Esophagus squamous epithelium (tissue), 5 donors: ENCODE results near the gene CIB4. TPM values are rescaled to one million over a fixed set of nuclear protein-coding genes. Genes with fewer than 3 reads are reported as not detected.

ENCODE experiments used
- DNase-seq: peaks from one replicate; lab custom pipeline; 2025; lab: John Stamatoyannopoulos, UW
- H3K27ac ChIP-seq, 4 donors: fragments of 200-600 bp; sonication (generic); one replicate each; pipeline ENCODE4 v1.5.1; 2016 to 2019; ENCODE audit warnings: mild to moderate bottlenecking in 1 of 4
- H3K27me3 ChIP-seq, 4 donors: fragments of 200-600 bp; sonication (generic); 1 replicate in 3 of 4; 2 replicates in 1 of 4; pipeline versions ENCODE4 v1.5.1 to v1.6.0; 2017 to 2021; ENCODE audit warnings: antibody characterized with exemption in 1 of 4
- H3K36me3 ChIP-seq, 3 donors: fragments of 200-600 bp; sonication (generic); one replicate each; pipeline ENCODE4 v1.5.1; 2016 to 2019
- H3K4me1 ChIP-seq, 3 donors: fragments of 200-600 bp; sonication (generic); one replicate each; pipeline ENCODE4 v1.5.1; 2017 to 2019
- H3K4me3 ChIP-seq, 4 donors: fragments of 200-600 bp; sonication (generic); 1 replicate in 3 of 4; 2 replicates in 1 of 4; pipeline ENCODE4 v1.5.1; 2016 to 2019; ENCODE audit warnings: mild to moderate bottlenecking in 2 of 4, moderate library complexity in 1 of 4
- H3K9me3 ChIP-seq, 3 donors: fragments of 200-600 bp; sonication (generic); one replicate each; pipeline ENCODE4 v1.5.1; 2016 to 2019
- CTCF ChIP-seq, 6 experiments: fragments of 450-650 bp in 4 of 6; fragments of 200-600 bp in 2 of 6; sonication (generic) in 2 of 6; IDR thresholded peaks; one replicate each; pipeline ENCODE4 v1.5.1; 2016 to 2019; ENCODE audit warnings: antibody characterized with exemption in 6 of 6, mild to moderate bottlenecking in 4 of 6, moderate library complexity in 4 of 6
- POLR2A ChIP-seq, 4 donors: fragments of 450-650 bp; IDR thresholded peaks; one replicate each; pipeline ENCODE4 v1.6.1; 2017; ENCODE audit warnings: antibody characterized with exemption in 4 of 4, mild to moderate bottlenecking in 4 of 4, moderate library complexity in 3 of 4
- WGBS, 2 donors: methylation state at CpG; one replicate each; pipeline ENCODE4 v1.1.5; 2018; 5-methylcytosine and 5-hydroxymethylcytosine counted together
- intact Hi-C: fragments of 100-400 bp; cut with DNase I; formaldehyde crosslinking; loops from one replicate; pipeline ENCODE4 v1.15.0; 2022
- total RNA-seq, 4 donors: library from RNA; depleted of rRNA; stranded (reverse); fragments of >200 nt; gene quantifications; one replicate each; pipeline ENCODE4 v1.1.0, GENCODE V29; 2016
- donor health status: DM: yes; HTN: yes; CAD: no.

The CIB4 gene
- total RNA-seq, 4 donors from 2014 or later = 0.57 TPM; not detected in 3

GRCh38 chr2:26613241-26614215 is 27.6 kb downstream of the CIB4 start:
- Histone ChIP-seq H3K4me3 (no peak overlapping the region), H3K4me1 (peaks cover 3 to 42% (median 18%) of the 10 kb centered on the region in 3 donors), H3K36me3 (no peaks in the 10 kb centered on the region), H3K27me3 (peaks cover 0 to 19% (median 0%) of the 10 kb centered on the region in 4 donors), H3K9me3 (no peaks in the 10 kb centered on the region), H3K27ac (peak overlapping the region in 3 of 4 donors; percentile 25 to 73 (median 25))
- TF ChIP-seq CTCF (IDR thresholded peaks at IDR 0.05) (no peak), POLR2A (IDR thresholded peaks at IDR 0.05) (no peak)
- DNase-seq = no peak
- 46 to 47% methylated on average over 5 of the region's 13 CpGs for WGBS, 2 donors
- intact Hi-C loops = no loop called here

GRCh38 chr2:26612522-26613240 is 28.5 kb downstream of the CIB4 start:
- WGBS, 2 donors = 43 to 53% methylated on average over 3 to 8 of the region's 8 CpGs
- no peaks in the 10 kb centered on the region for H3K9me3 ChIP-seq
- TF ChIP-seq CTCF (IDR thresholded peaks at IDR 0.05) (no peak), POLR2A (IDR thresholded peaks at IDR 0.05) (no peak)
- H3K4me1 ChIP-seq = peaks cover 3 to 47% (median 18%) of the 10 kb centered on the region in 3 donors
- DNase-seq = no peak
- H3K4me3 ChIP-seq = no peak overlapping the region
- peak overlapping the region in 2 of 4 donors; percentile 25 to 54 for H3K27ac ChIP-seq
- H3K36me3 ChIP-seq = no peaks in the 10 kb centered on the region
- intact Hi-C loops = no loop called here
- peaks cover 0 to 11% (median 0%) of the 10 kb centered on the region in 4 donors for H3K27me3 ChIP-seq

GRCh38 chr2:26612034-26612433 is 29.1 kb downstream of the CIB4 start:
- 92 to 100% methylated on average over 2 of the region's 2 CpGs for WGBS, 2 donors
- H3K4me1 ChIP-seq = peaks cover 3 to 53% (median 18%) of the 10 kb centered on the region in 3 donors
- intact Hi-C loops = no loop called here
- TF ChIP-seq CTCF (IDR thresholded peaks at IDR 0.05) = no peak
- no peak for TF ChIP-seq POLR2A (IDR thresholded peaks at IDR 0.05)
- no peak for DNase-seq
- H3K27ac ChIP-seq = peak overlapping the region in 1 of 4 donors; percentile 54
- no peaks in the 10 kb centered on the region for H3K9me3 ChIP-seq
- no peaks in the 10 kb centered on the region for H3K36me3 ChIP-seq
- peaks cover 0 to 5% (median 0%) of the 10 kb centered on the region in 4 donors for H3K27me3 ChIP-seq
- no peak overlapping the region for H3K4me3 ChIP-seq

GRCh38 chr2:26610504-26611335 is 30.4 kb downstream of the CIB4 start:
- Histone ChIP-seq H3K9me3 (no peaks in the 10 kb centered on the region), H3K27me3 (peaks cover 0 to 6% (median 0%) of the 10 kb centered on the region in 4 donors), H3K27ac (no peak overlapping the region), H3K36me3 (no peaks in the 10 kb centered on the region), H3K4me1 (peaks cover 9 to 61% (median 26%) of the 10 kb centered on the region in 3 donors), H3K4me3 (no peak overlapping the region)
- 47 to 55% methylated on average over 6 to 7 of the region's 7 CpGs for WGBS, 2 donors
- intact Hi-C loops = no loop called here
- DNase-seq = no peak
- TF ChIP-seq CTCF (IDR thresholded peaks at IDR 0.05) (no peak), POLR2A (IDR thresholded peaks at IDR 0.05) (no peak)
